ENCODE data around the gene B3GAT2. TPM values are rescaled to one million over a fixed set of nuclear protein-coding genes. Genes with fewer than 3 reads are reported as not detected.

The B3GAT2 gene
- polyA plus RNA-seq, 3 donors from 2014 or later = 0.13 to 0.59 TPM; not detected in 1

- no peak for DNase-seq
- peaks cover 0 to 10% (median 0%) of the 10 kb centered on the region in 3 donors for H3K36me3 Mint-ChIP-seq
- no peaks in the 10 kb centered on the region for H3K27me3 Mint-ChIP-seq (ENCODE audit: low read depth in 3 of 3)
- H3K9me3 Mint-ChIP-seq = no peaks in the 10 kb centered on the region
- no peak overlapping the region for H3K4me3 Mint-ChIP-seq
- H3K27ac Mint-ChIP-seq = no peak overlapping the region
- H3K4me1 Mint-ChIP-seq = no peaks in the 10 kb centered on the region
Observed at GRCh38 chr6:70811788-70812187, 145.1 kb downstream of the B3GAT2 start.

Data from immature natural killer cell (primary cell).